IMR-90 (cell line): ENCODE data around the gene ZNF532. TPM values are rescaled to one million over a fixed set of nuclear protein-coding genes. Genes with fewer than 3 reads are reported as not detected.
"Not testable (repeated sequence)": the region's sequence is repeated elsewhere in the genome, so short reads cannot be mapped to it uniquely, and the experiment has no call there.

Experiments used
- ATAC-seq: fragments of 200-7000 bp; cut with Tn5 transposase; 2 replicates; pipeline ENCODE4 v1.9.1; 2020; ENCODE audit warnings: low read depth, mild to moderate bottlenecking, moderate library complexity
- BruUV-seq: library from RNA; stranded (reverse); fragments of 400-500 nt; replicated peaks from 2 replicates; lab custom pipeline; 2021; lab: Mats Ljungman, UMichigan
- CTCF ChIA-PET: fragments of 300-600 bp; formaldehyde crosslinking; extraction: SDS; loops from one replicate; lab custom pipeline; 2021; ENCODE audit warnings: antibody characterized with exemption; lab: Yijun Ruan, JAX
- POLR2A ChIA-PET: fragments of 300-600 bp; sonication (Branson Sonifier 250); formaldehyde crosslinking; loops from one replicate; lab custom pipeline; 2022; ENCODE audit warnings: antibody characterized with exemption; ENCODE audit not compliant: unreplicated experiment; lab: Charles Lee
- DNase-seq: peaks from one replicate; pipeline ENCODE4 v3.0.0; 2013
- H2AFZ ChIP-seq: replicated peaks from 2 replicates; pipeline ENCODE3; 2013; ENCODE audit warnings: low read length, mild to moderate bottlenecking; ENCODE audit not compliant: poor library complexity
- H2AK5ac ChIP-seq: 2 replicates; pipeline ENCODE4 v1.6.1; 2013; ENCODE audit warnings: low read depth, low read length, inconsistent platforms
- H2AK9ac ChIP-seq: replicated peaks from 2 replicates; pipeline ENCODE3; 2013; ENCODE audit warnings: mild to moderate bottlenecking, low read depth, low read length, moderate library complexity; ENCODE audit not compliant: poor library complexity
- H2BK120ac ChIP-seq: 2 replicates; pipeline ENCODE4 v1.6.1; 2013; ENCODE audit warnings: low read depth, low read length, inconsistent platforms
- H2BK15ac ChIP-seq: 3 replicates; pipeline ENCODE4 v1.6.1; 2013; ENCODE audit warnings: low read depth, low read length, inconsistent platforms
- H2BK20ac ChIP-seq: 2 replicates; pipeline ENCODE4 v1.6.1; 2013; ENCODE audit warnings: low read depth, mild to moderate bottlenecking, inconsistent platforms, low read length, moderate library complexity
- H2BK5ac ChIP-seq: 2 replicates; pipeline ENCODE4 v1.6.1; 2013; ENCODE audit warnings: mild to moderate bottlenecking, low read depth, low read length, inconsistent platforms; ENCODE audit not compliant: poor library complexity, severe bottlenecking
- H3K14ac ChIP-seq: replicated peaks from 2 replicates; pipeline ENCODE4 v1.6.1; 2013; ENCODE audit warnings: low read depth, low read length, inconsistent platforms
- H3K18ac ChIP-seq: 2 replicates; pipeline ENCODE4 v1.6.1; 2013; ENCODE audit warnings: low read depth, low read length, control low read depth
- H3K23ac ChIP-seq: 2 replicates; pipeline ENCODE4 v1.6.1; 2013; ENCODE audit warnings: low read depth, low read length, inconsistent platforms
- H3K27ac ChIP-seq: 2 replicates; pipeline ENCODE4 v1.5.1; 2013; ENCODE audit warnings: mild to moderate bottlenecking, control low read depth, low read length; ENCODE audit not compliant: insufficient read depth
- H3K27me3 ChIP-seq: 2 replicates; pipeline ENCODE4 v1.6.1; 2013; ENCODE audit warnings: low read length; ENCODE audit not compliant: control insufficient read depth, insufficient read depth
- H3K36me3 ChIP-seq: 2 replicates; pipeline ENCODE4 v1.6.1; 2013; ENCODE audit warnings: low read length, mixed read lengths; ENCODE audit not compliant: control insufficient read depth, insufficient read depth
- H3K4ac ChIP-seq: 2 replicates; pipeline ENCODE4 v1.6.1; 2013; ENCODE audit warnings: low read depth, low read length, inconsistent platforms
- H3K4me1 ChIP-seq: 2 replicates; pipeline ENCODE4 v1.6.1; 2013; ENCODE audit warnings: low read length, mixed read lengths; ENCODE audit not compliant: control insufficient read depth, insufficient read depth
- H3K4me2 ChIP-seq: 2 replicates; pipeline ENCODE4 v1.6.1; 2013; ENCODE audit warnings: low read depth, mild to moderate bottlenecking, control low read depth, low read length, moderate library complexity
- H3K4me3 ChIP-seq: 2 replicates; pipeline ENCODE4 v1.5.1; 2013; ENCODE audit warnings: low read depth, mild to moderate bottlenecking, control low read depth, low read length, moderate library complexity; ENCODE audit not compliant: insufficient read depth
- H3K56ac ChIP-seq: 2 replicates; pipeline ENCODE4 v1.6.1; 2013; ENCODE audit warnings: low read length, inconsistent platforms; ENCODE audit not compliant: insufficient read depth; ENCODE audit errors: extremely low read depth
- H3K79me1 ChIP-seq, 2 experiments: 2 replicates each; pipeline ENCODE4 v1.6.1; 2013; ENCODE audit warnings: low read length in 2 of 2, inconsistent platforms in 1 of 2, low read depth in 1 of 2
- H3K9ac ChIP-seq: 2 replicates; pipeline ENCODE4 v1.6.1; 2013; ENCODE audit warnings: low read depth, low read length, control low read depth
- H3K9me1 ChIP-seq: 2 replicates; pipeline ENCODE4 v1.6.1; 2013; ENCODE audit warnings: low read length, inconsistent platforms; ENCODE audit not compliant: insufficient read depth
- H3K9me3 ChIP-seq: 2 replicates; pipeline ENCODE4 v1.6.1; 2013; ENCODE audit warnings: low read length; ENCODE audit not compliant: control insufficient read depth, insufficient read depth
- H4K20me1 ChIP-seq: 2 replicates; pipeline ENCODE4 v1.6.1; 2013; ENCODE audit warnings: low read length, inconsistent platforms; ENCODE audit not compliant: insufficient read depth
- H4K5ac ChIP-seq: 2 replicates; pipeline ENCODE4 v1.6.1; 2013; ENCODE audit warnings: mild to moderate bottlenecking, low read depth, low read length, control low read depth
- H4K8ac ChIP-seq, 2 experiments: 2 replicates each; pipeline ENCODE4 v1.6.1; 2013; ENCODE audit warnings: low read depth in 2 of 2, low read length in 2 of 2, control low read depth in 1 of 2, inconsistent platforms in 1 of 2
- H4K91ac ChIP-seq: 2 replicates; pipeline ENCODE4 v1.6.1; 2013; ENCODE audit warnings: low read depth, low read length, inconsistent platforms; ENCODE audit not compliant: insufficient read depth
- WGBS, 2 experiments: methylation state at CpG; one replicate each; pipeline versions ENCODE4 v1.1.5 to v1.1.7; 2013; ENCODE audit warnings: missing lambda C conversion rate in 2 of 2; ENCODE audit not compliant: insufficient read length in 1 of 2; ENCODE audit errors: extremely low coverage in 2 of 2; 5-methylcytosine and 5-hydroxymethylcytosine counted together
- dilution Hi-C: fragments of 300-500 bp; cut with HindIII; formaldehyde crosslinking; loops from one replicate; pipeline ENCODE4 v1.14.3; 2018; ENCODE audit warnings: low sequenced_read_pairs; ENCODE audit not compliant: unreplicated experiment
- in situ Hi-C: fragments of 300-500 bp; cut with MboI; formaldehyde crosslinking; loops from 3 replicates; pipeline ENCODE4 v1.14.3; 2019; ENCODE audit warnings: low sequenced_read_pairs, inconsistent platforms, mixed read lengths
- intact Hi-C: fragments of 100-400 bp; cut with micrococcal nuclease; formaldehyde crosslinking; loops from 2 replicates; pipeline ENCODE4 v1.10.0; 2022
- polyA plus RNA-seq, 3 experiments: library from polyadenylated mRNA; depleted of rRNA; stranded (reverse); fragments of >200 nt; gene quantifications; 2 replicates each; pipeline ENCODE4 v1.2.3, GENCODE V29; 2012; ENCODE audit warnings: low replicate concordance in 1 of 3
- total RNA-seq: library from RNA; depleted of rRNA; stranded (reverse); fragments of >200 nt; gene quantifications from 2 replicates; pipeline ENCODE4 v1.2.3, GENCODE V29; 2012

ZNF532 gene
- total and polyA plus RNA-seq, 2 of the 4 experiments (the other 2 are of a cell fraction), result 29.9 to 45.8 TPM

GRCh38 chr18:58919934-58920333, 55.3 kb downstream of the ZNF532 start:
- intact Hi-C loops, H3K4me2 ChIP-seq, dilution Hi-C loops, ATAC-seq, H3K23ac ChIP-seq, H3K4me3 ChIP-seq, BruUV-seq, H2BK120ac ChIP-seq, DNase-seq, H2AK9ac ChIP-seq, H4K8ac ChIP-seq, H3K27me3 ChIP-seq, H4K5ac ChIP-seq, H3K4ac ChIP-seq, H3K18ac ChIP-seq, H4K91ac ChIP-seq, H2BK15ac ChIP-seq, H3K14ac ChIP-seq, H2BK20ac ChIP-seq, H3K4me1 ChIP-seq, CTCF ChIA-PET, POLR2A ChIA-PET, in situ Hi-C loops, H3K56ac ChIP-seq, H3K9ac ChIP-seq, H2AFZ ChIP-seq, H4K20me1 ChIP-seq, H2BK5ac ChIP-seq, H2AK5ac ChIP-seq, H3K9me3 ChIP-seq, H3K27ac ChIP-seq: not testable (repeated sequence)
- H3K36me3 ChIP-seq, result peaks cover 43% of the 10 kb centered on the region
- H3K9me1 ChIP-seq, result peaks cover 20% of the 10 kb centered on the region; the same call in 1 of the 2 replicates
- H3K79me1 ChIP-seq, result peaks cover 57 to 86% of the 10 kb centered on the region in 2 experiments
- 93% methylated on average over 3 of the region's 16 CpGs; no CpG with 5 or more reads in 1 of the 2 experiments for WGBS, 2 experiments
